Measurements from ENCODE around the gene PPP2R5C. TPM values are rescaled to one million over a fixed set of nuclear protein-coding genes. Genes with fewer than 3 reads are reported as not detected.

Gene PPP2R5C
- total RNA-seq, 1 experiment from 2014 or later = 89.9 TPM

GRCh38 chr14:101970830-101971400, 209.4 kb downstream of the PPP2R5C start:
- CTCF ChIA-PET = interaction anchor here (0.8 kb wide), 1 partner anchor 9 kb away, joined by 3 read pairs; no protein-coding TSS in a partner anchor
- ATAC-seq = no peak
- POLR2A ChIA-PET = no interaction called here

More at GRCh38 chr14:101970830-101971400, 209.4 kb downstream of the PPP2R5C start:
- TF ChIP-seq OVOL2 (CRISPR knock-in tag; IDR thresholded peaks at IDR 0.05; ENCODE audit: borderline replicate concordance) (no peak), HMGXB4 (CRISPR knock-in tag; IDR thresholded peaks at IDR 0.05) (no peak), ATF2 (CRISPR knock-in tag; IDR thresholded peaks at IDR 0.05; ENCODE audit: borderline replicate concordance, low read depth) (no peak), FOXJ3 (CRISPR knock-in tag; IDR thresholded peaks at IDR 0.05; ENCODE audit: borderline replicate concordance) (no peak), ELF4 (CRISPR knock-in tag; IDR thresholded peaks at IDR 0.05; ENCODE audit: low read depth) (no peak), E2F1 (CRISPR knock-in tag; IDR thresholded peaks at IDR 0.05) (no peak), NR2C2 (CRISPR knock-in tag; IDR thresholded peaks at IDR 0.05) (no peak), ATF3 (CRISPR knock-in tag; conservative IDR thresholded peaks at IDR 0.05) (no peak), ARID4B (CRISPR knock-in tag; IDR thresholded peaks at IDR 0.05; ENCODE audit: borderline replicate concordance) (no peak), ZNF425 (CRISPR knock-in tag; conservative IDR thresholded peaks at IDR 0.05) (no peak), ZNF281 (CRISPR knock-in tag; IDR thresholded peaks at IDR 0.05) (no peak), ATF1 (CRISPR knock-in tag; IDR thresholded peaks at IDR 0.05) (no peak)
- Mint-ChIP-seq H3K36me3 (peaks cover 17% of the 10 kb centered on the region), H3K27ac (peak overlapping the region; percentile 83; the same call in 1 of the 2 replicates), H3K27me3 (ENCODE audit: low read depth) (no peaks in the 10 kb centered on the region), H3K4me3 (no peak overlapping the region), H3K9me3 (no peaks in the 10 kb centered on the region), H3K4me1 (peaks cover 14% of the 10 kb centered on the region)
- no peak for DNase-seq (ENCODE audit: low spot score)

All from WTC11 (cell line).